Upper lobe of right lung (tissue), 1 donor: ENCODE measurements around the gene EIF4A3. TPM values are rescaled to one million over a fixed set of nuclear protein-coding genes. Genes with fewer than 3 reads are reported as not detected.

Experiments used
- ATAC-seq: fragments of 200-7000 bp; cut with Tn5 transposase; one replicate; pipeline ENCODE4 v1.9.1; 2020; ENCODE audit warnings: mild to moderate bottlenecking, moderate library complexity
- DNase-seq: peaks from one replicate; pipeline ENCODE4 v3.0.0-alpha.2; 2020
- H3K27ac ChIP-seq: fragments of 200-600 bp; one replicate; pipeline ENCODE4 v1.8.0; 2022
- H3K27me3 ChIP-seq: fragments of 200-600 bp; one replicate; pipeline ENCODE4 v1.8.0; 2022; ENCODE audit warnings: mild to moderate bottlenecking
- H3K36me3 ChIP-seq: fragments of 200-600 bp; one replicate; pipeline ENCODE4 v1.8.0; 2022
- H3K4me1 ChIP-seq: fragments of 200-600 bp; one replicate; pipeline ENCODE4 v1.8.0; 2022
- H3K4me3 ChIP-seq: fragments of 200-600 bp; one replicate; pipeline ENCODE4 v1.8.0; 2022; ENCODE audit warnings: mild to moderate bottlenecking
- H3K9me3 ChIP-seq: fragments of 200-600 bp; one replicate; pipeline ENCODE4 v1.8.0; 2022
- intact Hi-C: fragments of 100-400 bp; cut with DNase I; formaldehyde crosslinking; loops from one replicate; pipeline ENCODE4 v1.11.0; 2022
- total RNA-seq: library from RNA; stranded (reverse); fragmentation: NEBNext Ultra II Directional; extraction: Animal tissue kit (Norgen Biotek cat#: 25700); gene quantifications from one replicate; pipeline ENCODE4 v1.2.1, GENCODE V29; 2021
- TF ChIP-seq, protein P1 (sequence below): fragments of 200-600 bp; IDR thresholded peaks from one replicate; pipeline ENCODE4 v1.8.0; 2022; ENCODE audit warnings: antibody characterized with exemption
- donor health status: DM: no; HTN: yes; CAD: no; lungs with severe emphysema.

The EIF4A3 gene
- total RNA-seq, 1 donor from 2014 or later, result 56.0 TPM

DNA sequence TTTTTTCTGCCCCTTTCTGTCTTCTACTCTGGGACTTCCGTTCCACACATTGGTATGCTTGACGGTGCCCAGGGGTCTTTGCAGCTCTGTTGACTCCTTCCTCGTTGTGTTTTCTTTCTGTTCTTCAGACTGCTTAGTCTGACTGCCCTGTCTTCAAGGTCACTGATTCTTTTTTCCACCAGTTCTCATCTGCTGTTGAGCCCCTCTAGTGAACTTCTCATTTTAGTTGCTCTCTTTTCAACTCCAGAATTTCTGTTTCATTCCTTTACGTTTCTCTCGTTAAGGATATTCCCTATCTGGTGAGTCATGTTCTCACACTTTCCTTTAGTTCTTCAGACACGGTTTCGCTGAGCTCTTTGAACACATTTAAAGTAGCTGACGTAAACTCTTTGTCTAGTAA, 31.8 kb downstream of the EIF4A3 start:
- intact Hi-C loops, result no loop called here
- H3K9me3 ChIP-seq, result no peaks in the 10 kb centered on the region
- H3K4me1 ChIP-seq, result no peaks in the 10 kb centered on the region
- no peak overlapping the region for H3K4me3 ChIP-seq
- DNase-seq, result no peak
- no peak overlapping the region for H3K27ac ChIP-seq
- no peaks in the 10 kb centered on the region for H3K27me3 ChIP-seq
- ATAC-seq, result no peak
- TF ChIP-seq, protein P1, sequence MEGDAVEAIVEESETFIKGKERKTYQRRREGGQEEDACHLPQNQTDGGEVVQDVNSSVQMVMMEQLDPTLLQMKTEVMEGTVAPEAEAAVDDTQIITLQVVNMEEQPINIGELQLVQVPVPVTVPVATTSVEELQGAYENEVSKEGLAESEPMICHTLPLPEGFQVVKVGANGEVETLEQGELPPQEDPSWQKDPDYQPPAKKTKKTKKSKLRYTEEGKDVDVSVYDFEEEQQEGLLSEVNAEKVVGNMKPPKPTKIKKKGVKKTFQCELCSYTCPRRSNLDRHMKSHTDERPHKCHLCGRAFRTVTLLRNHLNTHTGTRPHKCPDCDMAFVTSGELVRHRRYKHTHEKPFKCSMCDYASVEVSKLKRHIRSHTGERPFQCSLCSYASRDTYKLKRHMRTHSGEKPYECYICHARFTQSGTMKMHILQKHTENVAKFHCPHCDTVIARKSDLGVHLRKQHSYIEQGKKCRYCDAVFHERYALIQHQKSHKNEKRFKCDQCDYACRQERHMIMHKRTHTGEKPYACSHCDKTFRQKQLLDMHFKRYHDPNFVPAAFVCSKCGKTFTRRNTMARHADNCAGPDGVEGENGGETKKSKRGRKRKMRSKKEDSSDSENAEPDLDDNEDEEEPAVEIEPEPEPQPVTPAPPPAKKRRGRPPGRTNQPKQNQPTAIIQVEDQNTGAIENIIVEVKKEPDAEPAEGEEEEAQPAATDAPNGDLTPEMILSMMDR, result no peak
- H3K36me3 ChIP-seq, result peaks cover 3% of the 10 kb centered on the region

DNA sequence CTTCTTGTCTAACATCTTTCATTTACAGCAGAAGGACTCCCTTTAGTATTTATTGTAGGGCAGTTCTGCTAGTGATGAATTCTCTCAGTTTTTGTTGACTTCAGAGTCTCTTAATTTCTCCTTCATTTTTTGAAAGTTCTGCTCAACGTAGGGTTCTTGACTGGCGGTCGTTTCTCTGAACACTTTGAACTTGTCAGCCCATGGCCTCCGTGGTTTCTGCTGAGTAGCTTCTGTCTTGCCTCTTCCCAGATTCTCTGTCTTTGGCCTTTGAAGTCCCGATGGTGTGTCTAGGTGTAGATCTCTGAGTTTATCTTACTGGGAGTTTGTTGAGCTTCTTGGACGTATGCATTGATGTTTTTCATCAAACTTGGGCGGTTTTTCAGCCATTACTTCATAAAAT, 32.2 kb downstream of the EIF4A3 start:
- TF ChIP-seq, protein P1, result no peak
- intact Hi-C loops, result no loop called here
- H3K4me3 ChIP-seq, result no peak overlapping the region
- H3K27me3 ChIP-seq, result no peaks in the 10 kb centered on the region
- no peaks in the 10 kb centered on the region for H3K9me3 ChIP-seq
- no peak overlapping the region for H3K27ac ChIP-seq
- H3K4me1 ChIP-seq, result no peaks in the 10 kb centered on the region
- DNase-seq, result no peak
- H3K36me3 ChIP-seq, result peaks cover 3% of the 10 kb centered on the region
- no peak for ATAC-seq

DNA sequence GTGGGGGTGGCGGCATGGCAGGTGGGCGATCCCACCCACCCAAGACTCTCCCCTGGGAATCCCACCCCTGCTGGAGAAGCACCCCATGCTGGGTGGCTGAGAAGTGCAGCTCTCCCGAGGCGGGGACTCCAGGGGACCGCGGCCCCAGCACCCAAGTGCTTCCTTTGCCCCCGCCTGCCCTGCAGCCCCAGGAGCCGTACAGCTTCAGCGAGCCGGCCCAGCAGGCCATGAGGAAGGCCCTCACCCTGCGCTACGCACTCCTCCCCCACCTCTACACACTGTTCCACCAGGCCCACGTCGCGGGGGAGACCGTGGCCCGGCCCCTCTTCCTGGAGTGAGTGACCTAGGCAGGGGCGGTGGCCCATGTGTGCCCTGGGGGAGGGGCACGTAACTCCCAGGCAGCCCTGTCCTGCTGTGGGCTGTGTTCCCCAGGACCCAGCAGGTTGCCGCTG, 33.9 kb downstream of the EIF4A3 start:
- Histone ChIP-seq H3K27ac (no peak overlapping the region), H3K9me3 (no peaks in the 10 kb centered on the region), H3K4me3 (no peak overlapping the region), H3K27me3 (no peaks in the 10 kb centered on the region), H3K36me3 (peaks cover 3% of the 10 kb centered on the region), H3K4me1 (no peaks in the 10 kb centered on the region)
- intact Hi-C loops, result no loop called here
- DNase-seq (no peak), ATAC-seq (no peak)
- TF ChIP-seq, protein P1, result no peak

DNA sequence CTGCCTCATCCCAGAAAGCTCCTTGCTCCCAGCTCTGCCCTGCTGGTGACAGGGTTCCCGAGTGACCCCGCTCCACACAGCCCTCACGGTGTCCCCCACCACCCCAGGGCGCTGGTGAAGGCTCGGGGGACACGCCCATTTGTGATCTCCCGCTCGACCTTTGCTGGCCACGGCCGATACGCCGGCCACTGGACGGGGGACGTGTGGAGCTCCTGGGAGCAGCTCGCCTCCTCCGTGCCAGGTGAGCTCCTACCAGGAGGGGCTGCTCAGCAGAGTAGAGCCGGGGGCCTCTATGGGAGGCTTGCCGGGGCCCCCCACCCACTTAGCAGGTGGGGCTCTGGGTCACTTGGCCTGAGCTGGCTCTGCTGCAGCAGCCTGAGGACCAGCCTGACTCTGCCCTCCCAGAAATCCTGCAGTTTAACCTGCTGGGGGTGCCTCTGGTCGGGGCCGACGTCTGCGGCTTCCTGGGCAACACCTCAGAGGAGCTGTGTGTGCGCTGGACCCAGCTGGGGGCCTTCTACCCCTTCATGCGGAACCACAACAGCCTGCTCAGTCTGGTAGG, 34.4 kb downstream of the EIF4A3 start:
- no peak for DNase-seq
- H3K4me3 ChIP-seq, result no peak overlapping the region
- intact Hi-C loops, result no loop called here
- H3K9me3 ChIP-seq, result no peaks in the 10 kb centered on the region
- peaks cover 3% of the 10 kb centered on the region for H3K36me3 ChIP-seq
- TF ChIP-seq, protein P1, result no peak
- no peak overlapping the region for H3K27ac ChIP-seq
- no peak for ATAC-seq
- no peaks in the 10 kb centered on the region for H3K27me3 ChIP-seq
- no peaks in the 10 kb centered on the region for H3K4me1 ChIP-seq

DNA sequence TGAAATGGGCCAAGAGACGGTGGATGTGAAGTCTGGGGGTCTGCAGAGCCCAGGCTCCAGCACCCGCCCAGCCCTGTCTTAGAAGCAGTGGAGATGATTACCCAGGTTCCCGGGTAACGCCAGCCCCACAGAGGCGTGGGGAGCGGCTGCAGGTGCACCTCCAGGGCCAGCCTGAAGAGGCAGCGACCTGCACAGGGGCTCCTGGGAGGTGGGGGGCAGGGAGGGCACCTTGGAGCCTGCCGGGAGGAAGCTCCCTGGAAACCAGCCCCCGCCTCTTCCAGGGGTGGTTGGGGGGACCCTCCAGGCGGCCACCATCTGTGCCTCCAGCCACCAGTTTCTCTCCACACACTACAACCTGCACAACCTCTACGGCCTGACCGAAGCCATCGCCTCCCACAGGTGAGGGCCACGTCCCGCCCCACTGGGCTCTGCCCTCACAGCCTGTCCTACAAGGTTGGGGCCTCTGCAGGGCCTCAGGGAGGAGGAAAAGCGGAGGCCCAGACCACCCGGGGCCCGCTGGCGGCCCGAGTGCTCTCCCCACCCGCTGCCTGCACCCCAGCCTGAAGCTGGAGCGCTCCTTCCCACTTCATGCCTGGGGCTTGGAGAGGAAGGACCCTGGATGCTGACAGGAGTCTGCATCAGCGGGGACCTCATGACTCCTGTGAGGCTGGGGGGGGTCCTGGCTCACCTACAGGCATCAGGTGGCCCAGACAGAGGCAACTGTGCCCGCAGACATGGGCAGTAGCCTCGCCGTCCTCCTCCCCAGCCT, 35.0 kb downstream of the EIF4A3 start:
- ATAC-seq (no peak), DNase-seq (no peak)
- Histone ChIP-seq H3K36me3 (peaks cover 3% of the 10 kb centered on the region), H3K9me3 (no peaks in the 10 kb centered on the region), H3K4me1 (no peaks in the 10 kb centered on the region), H3K4me3 (no peak overlapping the region), H3K27me3 (no peaks in the 10 kb centered on the region), H3K27ac (no peak overlapping the region)
- TF ChIP-seq, protein P1, result no peak
- intact Hi-C loops, result no loop called here
